HG02870 (cell line): ENCODE results near the gene RXRA.

Experiments
- ATAC-seq: cut with Tn5 transposase; IDR thresholded peaks from one replicate; pipeline ENCODE4 v1.9.1; 2021; ENCODE audit warnings: mild to moderate bottlenecking, moderate library complexity; ENCODE audit not compliant: unreplicated experiment

RXRA gene

DNA sequence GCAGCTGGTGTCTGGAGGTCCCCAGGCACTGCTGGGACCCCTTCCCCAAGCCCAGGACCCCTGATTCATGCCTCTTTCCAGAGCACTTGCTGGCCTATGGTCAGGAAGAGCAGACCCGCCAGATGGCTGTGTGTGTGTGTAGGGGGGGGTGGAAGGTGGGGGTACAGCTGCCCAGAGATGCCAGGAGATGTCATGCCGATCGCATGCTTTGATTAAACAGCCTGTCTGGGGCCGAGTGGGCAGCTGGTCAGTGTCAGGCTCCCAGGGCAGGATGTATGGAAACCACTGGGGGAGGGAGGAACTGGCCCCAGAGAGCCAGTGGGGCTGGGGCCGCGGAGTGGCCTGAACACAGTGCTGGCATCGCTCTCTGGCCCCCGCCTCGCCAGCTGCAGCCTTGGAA lies 23.7 kb downstream of the RXRA start:
- ATAC-seq, result no peak

DNA sequence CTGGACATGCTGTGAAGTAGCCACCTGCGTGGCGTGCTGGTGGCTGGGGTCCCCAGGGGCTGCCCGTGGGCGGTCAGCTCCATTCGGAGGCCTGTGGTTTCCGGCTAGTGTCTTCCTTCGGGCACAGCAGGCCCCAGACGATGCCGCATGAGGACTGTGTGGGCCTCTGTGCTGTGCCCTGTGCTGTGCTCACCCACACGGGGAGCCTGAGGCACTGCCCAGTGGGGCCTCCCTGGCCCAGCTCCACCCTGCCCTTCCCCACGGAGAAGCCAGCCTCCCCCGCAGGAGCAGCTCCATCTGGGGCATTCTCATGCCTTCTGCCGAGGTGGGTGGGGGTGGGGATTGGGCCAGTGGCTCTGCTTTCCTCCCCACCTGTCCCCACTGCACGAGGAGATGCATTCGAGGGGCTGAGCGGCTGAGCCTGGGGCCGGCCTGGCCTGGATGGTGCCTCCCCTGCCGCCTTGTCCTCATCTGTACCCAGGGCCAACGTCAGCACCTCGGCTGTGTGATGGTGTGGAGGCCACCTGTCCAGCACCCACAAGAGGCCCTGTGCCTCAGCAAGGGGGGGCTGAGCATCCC lies 24.2 kb downstream of the RXRA start:
- ATAC-seq, result no peak

DNA sequence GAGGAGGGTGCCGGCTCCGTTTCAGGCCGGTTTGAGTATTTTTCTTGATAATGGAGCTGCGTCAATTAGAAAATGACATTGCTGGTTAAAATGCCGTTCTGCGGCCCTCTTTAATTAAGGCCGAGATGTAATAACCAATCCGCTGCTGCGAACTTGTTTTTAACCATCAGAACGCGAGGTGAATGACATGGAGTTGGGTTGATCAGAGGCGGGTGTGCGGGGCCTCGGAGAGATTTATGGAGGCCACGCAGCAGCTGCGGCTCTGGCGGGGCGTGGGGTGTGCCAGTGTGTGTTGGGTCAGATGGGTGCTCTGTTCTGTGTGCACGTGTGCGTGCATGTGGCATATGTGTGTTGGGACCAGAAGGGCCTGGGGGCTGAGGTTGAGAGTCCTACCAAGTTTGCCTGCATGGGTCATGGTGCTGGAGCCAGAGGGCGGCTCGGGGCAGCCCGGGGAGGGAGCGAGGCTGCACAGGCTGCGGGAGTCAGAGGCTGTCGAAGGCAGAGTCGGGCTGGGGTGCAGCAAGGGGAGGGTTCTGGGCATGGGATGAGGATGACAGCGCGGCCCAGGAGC lies 25.4 kb downstream of the RXRA start:
- no peak for ATAC-seq

DNA sequence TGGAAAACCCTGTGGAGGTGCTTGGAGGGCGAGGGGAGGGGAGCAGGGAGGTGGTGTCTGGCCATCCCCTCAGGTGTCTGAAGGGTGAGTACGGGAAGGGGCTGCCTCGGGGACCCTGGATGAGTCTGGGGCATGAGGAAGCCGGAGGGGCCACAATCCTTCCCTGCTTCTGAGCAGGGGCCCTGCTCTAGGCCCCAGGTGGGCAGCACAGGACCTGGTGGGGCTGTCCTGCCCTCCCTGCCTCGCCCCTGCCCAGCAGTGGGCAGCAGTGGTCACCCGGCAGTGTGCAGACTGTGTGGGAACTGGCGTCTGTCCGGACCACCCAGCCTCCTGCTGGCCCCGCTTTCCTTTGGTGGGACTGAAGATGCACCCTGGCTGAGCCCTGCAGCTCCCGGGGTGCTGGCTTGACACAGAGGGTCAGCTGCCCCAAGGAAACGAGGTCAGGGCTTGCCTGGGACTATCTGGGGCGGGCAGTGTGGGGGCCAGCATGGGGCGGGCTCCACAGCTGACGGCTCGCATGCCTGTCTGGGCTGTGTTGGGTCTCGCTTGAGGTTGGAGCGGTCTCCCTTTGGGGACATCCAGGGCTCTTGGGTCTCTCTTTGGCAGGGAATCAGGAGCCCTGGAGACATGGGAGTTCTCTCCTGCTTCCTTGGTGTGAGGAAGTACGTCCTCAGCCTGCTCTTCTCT lies 26.1 kb downstream of the RXRA start:
- no peak for ATAC-seq

DNA sequence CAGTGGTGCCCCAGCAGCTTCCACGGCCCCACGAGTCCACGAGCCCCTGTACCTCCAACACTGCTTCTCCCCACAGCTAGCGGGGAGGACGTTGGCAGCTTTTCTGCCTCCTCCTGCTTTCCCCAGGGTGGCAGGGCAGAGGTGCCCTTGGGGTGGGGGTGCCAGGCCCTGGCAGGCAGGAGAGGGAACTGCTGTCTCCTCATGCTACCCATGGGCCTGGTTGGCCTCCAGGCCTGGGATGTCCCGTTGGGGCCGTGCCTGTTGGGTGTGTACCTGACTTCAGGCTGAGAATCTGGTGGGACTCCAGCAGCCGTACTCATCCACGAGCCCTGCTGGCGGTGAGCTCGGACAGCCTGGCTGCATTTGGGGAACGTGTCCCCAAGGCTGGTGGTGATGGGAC lies 27.3 kb downstream of the RXRA start:
- ATAC-seq, result no peak

DNA sequence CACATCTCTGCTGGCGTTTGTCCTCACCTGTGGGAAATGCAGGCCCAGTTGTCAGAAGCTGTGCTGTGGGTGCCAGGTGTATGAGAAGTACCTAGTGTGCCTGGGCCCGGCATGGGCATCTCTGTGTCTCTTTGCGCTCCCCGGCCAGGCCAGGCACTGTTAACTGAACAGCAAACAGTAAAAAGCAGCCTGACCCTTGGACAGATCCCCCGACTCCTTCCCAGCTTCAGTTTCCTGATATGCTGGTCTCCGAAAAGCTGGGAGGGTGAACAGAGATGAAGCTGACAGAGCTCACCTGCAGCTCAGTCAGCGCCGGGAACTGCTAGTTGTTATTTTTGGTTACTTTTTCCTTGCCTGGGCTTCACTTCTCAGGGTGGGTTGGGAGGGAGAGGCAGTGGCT lies 28.9 kb downstream of the RXRA start:
- ATAC-seq, result no peak

DNA sequence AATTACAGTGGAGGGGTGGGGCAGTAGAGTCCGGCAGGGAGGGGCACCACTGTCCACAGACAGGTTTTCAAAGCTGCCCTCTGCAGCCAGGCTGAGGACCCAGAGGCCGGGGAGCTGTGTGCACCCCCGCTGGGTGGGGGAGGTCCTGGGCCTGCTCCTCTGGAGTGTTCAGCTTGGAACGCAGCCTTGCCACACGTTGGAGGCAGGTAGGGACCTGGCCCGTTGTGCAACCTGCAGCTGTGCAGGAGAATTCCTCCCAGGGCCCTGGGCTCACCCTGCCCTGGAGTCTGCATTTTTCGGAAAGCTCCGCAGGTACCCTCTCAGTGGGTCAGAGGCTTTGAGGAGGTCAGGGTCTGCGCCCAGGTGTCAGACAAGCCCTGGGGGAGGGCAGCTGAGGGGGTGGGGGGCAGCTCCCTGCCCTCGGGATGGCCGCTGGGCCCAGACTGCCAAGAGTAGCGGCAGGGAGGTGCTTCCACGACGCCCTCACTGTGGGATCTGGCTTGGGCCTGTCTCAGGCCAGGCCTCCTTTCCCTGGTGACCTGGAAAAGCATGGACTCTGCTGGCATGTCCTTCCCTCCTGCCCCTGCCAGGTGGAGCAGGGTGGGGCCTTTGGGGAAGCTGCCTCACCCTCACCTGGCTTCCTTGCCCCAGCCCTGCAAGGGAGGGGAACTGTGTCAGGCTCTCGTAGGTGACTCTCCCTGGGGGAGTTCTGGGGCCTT lies 29.5 kb downstream of the RXRA start:
- no peak for ATAC-seq

DNA sequence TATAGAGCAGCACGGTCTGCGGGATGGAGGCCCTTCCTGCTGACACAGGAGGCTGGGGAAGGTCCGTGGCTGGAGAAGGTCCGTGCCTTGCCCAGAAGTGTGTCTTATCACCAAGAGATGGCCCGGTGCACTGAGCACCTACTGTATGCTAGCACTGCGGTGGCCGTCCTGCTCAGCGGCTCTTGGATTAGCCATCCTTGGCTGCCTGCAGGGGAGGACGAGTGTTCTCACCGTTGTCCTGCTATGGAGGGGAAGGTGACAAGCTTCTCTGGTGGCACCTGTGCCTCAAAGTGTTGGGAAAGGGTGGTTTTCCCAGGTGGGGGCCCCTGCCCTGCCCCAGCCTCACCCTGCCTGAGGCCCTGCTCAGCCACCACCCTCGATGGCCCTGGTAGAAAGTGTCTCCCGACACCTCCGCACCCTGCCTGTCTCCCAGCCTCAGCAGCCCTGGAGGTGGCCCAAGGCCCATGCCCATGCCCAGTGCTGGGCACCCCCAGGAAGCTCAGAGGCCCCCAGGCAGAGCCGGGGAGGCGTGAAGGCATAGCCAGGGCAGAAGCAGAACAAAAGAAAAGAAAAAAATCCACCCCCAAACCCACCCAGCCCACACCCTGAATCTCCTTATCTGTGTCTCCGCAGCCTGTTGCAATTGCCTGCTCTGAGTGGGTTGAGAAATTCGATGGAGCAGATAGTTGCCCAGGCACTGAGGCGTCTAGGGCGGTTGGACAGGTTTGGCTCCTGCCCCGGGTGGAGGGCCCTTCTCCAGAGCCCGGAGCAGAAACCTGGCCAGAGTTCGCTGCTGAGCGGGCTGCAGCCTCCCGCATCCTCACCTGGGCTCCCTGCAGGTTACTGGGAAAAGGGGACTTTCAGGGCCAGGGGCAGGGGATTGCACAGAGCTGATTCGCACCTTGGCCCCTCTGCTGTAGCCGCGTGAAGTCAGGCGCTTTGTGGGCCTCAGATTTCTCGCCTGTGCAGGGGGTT lies 30.5 kb downstream of the RXRA start:
- ATAC-seq, result no peak

DNA sequence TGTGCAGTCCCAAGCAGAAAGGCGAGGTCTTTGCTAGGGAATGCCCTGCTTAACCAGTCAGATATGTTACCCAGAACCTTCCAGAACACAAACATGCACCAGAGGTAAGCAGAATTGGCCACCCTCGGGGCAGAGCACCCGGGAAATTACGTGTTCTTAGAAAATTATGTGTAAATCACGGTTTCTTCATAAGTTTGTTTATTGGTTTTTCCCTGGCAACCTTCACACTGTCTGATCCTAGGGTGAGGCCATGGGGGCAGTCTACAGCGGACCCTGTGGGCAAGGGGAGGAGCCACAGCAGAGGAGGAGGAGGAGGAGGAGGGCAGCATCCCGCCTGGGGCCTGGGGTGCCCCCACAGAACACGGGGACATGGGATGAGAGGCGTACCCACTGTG lies 31.4 kb downstream of the RXRA start:
- ATAC-seq, result no peak

DNA sequence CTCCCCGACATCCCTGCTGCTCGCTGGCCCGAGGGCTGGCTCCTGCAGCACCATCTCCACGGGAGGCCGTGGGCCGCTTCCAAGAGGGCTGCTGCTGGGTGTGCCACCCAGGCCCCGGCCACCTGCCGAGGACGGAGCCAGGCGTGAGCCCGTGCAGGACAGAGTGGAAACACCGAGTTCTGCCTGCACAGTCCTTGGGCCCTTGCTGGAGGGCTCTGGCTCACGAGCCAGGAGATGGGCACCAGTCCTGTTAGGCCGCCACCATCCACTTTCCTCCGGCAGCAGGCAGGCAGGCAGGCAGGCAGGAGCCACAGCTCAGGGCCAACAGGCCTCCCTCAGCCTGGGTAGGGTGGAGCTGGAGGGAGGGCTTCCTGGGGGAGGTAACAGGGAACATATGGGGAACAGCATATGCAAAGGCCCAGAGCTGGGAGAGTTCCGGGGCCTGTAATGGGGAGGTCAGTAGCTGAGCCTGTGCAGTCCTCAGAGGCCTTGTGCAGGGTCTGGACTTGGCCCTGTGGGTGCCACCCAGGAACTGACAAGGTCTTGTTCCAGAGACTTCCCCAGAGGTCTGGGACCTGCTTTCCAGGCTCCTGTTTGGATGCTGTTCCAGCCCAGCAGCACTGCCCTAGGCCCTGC lies 31.9 kb downstream of the RXRA start:
- ATAC-seq, result no peak

DNA sequence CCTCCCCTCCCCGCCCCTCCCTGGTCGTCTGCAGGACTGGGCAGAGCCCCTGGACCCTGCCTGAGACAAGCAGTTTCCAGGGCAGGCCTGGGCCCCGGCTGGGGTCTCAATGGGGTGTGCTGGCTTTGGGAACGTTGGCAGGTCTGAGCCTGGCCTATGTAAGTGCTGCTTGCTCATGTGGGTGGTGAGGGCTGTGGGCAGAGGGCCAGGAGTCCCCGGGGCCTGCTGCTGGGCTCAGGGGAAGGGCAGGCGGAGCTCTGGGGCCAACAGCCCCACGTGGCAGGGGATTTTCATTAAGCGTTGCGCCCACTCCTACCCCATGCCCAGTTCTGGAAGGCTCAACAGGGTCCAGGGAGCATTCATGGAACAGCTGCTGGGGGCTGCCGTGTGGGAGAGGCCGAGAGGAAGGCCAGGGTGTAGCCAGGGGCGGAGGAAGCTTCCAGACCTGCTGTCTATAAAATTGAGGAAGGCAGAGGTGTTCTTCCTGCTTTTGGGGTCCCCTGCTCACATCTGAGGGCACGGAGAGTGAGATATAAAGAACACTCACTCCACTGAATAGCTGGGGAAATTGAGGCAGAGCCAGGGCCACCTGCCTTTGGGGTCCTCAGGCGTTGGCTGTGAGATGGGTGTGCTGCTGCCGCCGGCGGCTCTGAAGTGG lies 32.5 kb downstream of the RXRA start:
- no peak for ATAC-seq

DNA sequence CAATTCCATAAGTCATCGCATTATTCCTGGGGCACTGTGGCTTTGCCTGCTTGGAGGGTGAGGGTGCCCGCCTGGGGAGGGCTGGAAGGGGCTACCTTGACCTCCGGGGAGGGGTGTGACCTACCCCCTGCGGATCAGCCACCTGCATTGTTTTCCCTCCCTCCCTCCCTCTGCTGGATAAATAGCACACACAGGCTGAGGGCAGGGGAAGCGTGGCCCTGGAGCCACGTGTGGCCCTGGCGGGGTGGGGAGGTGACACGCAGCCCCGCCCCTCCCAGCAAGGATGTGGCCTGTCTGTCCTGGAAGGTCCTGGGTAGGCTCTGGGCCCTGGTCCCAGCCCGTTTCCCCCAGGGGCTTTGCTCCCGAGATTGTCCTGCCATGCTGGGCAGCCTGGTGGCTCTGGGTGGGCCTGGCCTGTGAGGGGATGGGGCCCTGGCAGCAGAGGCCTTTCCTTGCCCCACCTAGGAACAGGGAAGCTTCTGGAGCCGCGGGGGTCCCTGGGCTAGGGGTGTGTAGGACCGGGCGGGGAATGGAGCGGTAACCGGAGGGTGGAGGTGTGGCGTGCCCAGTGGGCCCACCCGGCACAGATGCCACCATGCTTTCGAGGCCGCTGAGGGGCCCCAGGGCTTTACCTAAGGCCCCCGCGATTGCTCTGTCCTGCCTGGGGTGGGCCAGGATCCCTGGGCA lies 33.4 kb downstream of the RXRA start:
- ATAC-seq, result no peak

DNA sequence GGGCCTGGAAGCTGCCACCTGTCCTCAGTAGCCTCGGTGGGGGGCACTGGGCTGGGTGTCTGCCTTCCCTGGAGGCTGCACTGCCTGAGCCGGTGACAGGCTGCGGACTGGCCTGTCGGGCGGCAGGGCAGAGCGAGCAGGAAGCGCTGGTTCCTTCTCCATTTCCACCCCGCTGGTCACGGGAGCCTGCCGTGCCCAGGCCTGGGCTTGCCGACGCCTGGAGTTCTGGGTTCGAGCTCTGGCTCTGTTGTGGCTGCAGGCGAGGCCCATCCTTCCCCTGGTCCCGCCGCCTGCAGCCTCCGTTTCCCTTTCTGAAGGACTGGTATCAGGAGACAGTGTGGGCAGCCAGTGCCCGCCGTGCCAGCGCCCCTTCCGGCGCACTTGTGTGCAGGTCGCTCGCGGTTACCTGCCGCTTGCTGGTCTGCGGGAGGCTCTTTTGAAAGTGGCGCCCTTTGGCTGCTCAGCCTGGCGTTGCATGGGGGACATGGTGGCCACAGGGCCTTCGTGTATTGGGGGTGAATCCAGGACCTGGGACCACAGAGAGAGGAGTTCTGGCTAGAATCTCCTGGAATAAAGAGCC lies 34.0 kb downstream of the RXRA start:
- no peak for ATAC-seq

DNA sequence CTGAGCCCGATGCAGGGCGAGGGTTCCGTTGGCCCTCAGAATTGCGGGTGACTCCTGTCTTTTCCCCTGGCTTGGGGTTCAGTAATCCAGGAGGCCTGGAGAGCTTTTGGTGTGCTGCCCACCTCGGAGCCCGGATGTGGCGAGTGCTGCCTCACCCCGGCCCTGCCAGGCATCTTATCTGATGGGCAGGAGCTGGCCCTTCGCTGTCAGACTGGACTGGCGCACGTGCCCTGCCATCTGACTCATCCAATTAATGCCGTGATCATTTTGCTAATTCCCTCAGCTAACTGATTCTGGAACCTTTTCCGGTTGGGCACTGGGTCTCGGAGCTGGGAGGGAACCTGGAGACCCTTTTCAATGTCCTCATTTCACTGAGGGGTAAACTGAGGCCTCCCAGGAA lies 34.6 kb downstream of the RXRA start:
- no peak for ATAC-seq

DNA sequence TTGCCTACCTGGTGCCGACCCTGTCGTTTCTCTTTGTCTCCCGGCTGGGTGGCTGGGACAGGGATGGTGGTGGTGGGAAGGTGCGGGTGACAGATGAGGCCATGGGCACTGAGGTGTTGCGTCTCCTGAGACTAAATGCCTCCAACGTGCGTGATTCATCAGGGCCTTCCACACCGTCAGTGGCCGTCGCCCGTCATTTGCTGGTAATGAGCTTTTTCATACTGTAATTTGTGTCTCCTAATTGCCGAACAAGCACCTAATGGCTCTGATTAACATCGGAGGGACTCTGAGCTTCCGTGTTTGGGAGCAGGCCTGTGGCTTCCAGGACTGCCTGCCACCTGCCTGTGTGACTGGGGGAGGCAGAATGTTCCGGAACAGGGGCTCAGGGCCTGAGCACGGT lies 35.2 kb downstream of the RXRA start:
- ATAC-seq, result no peak

DNA sequence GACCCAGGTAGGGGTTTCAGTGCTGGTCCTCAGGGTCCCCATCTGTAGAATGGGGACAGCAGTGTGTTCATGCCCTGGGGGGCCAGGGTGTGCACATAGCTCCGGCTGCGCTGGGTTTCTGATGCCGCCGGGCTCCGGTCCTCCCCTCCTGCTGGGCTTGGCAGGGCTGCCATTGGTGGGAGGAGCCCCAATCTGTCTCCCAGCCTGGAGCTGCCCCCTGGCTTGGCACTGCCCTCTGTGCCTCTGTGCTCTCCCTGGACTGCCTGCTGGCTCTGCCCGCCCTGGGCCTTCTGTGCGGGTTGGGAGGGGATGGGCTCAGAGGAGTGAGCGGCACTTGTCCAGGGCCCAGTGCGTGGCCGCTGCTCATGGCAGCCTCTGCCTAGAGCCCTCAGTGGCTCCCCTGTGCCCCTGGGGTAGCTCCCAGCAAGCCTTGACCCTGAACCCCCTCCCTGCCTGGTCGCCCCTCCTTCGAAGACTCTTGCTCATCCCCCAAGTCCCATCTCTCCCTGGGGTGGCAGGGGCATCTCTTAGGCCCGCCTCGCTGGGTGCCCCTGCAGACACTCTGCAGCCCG lies 35.7 kb downstream of the RXRA start:
- ATAC-seq, result no peak

DNA sequence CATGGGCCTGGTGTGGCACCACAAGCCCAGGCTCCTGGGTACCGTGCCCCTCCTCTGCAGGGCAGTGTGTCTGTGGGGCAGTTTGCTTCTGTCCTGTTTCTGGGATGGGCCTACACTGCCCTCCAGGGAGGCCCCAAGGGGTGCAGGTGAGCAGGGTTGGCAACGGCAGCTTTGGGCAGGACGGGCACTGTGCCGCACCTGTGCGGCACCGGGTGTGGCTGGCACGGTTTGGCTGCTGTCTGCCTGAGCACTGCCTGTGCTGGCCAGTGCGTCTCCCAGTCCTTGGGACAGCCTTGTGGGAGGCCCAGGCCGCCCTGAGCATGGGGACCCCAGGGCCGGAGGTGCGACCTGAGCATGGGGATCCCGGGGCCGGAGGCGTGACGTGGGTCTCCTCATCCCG lies 37.2 kb downstream of the RXRA start:
- ATAC-seq, result no peak

DNA sequence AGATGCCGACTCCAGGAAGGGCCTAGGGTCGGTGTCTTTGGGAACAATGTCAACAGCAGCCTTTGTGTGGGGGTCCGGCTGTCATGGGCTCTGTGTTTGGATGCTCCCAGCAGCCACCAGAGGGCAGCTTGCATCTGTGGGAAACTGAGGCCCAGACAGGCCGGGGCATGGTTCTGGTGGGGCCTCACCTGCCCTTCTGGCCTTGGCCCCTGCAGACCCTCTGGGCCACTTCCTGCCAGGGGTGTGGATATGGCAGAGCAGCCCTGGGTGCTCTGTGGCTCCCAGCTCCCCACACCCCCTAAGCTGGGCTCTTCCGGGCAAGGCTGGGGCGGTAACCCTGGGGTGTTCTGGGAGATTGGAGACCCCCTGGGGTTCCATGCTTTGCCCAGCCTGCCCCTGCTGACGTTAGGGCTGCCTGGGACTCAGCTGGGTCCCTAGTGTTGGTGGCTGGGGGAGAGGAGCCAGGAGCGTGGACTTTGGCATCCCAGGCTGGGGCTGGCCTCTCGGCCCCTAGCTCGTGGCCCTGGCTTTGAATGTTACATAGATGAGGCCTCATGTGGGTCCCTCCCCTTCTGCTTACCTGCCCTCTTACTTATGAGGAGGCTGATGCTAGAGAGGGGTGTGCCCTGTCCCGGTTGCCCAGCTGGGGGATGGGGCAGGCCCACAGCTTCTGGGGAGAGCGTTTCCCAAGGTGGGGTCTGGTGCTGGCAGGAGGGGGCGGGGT lies 38.3 kb downstream of the RXRA start:
- ATAC-seq, result no peak
